Mesodermal cell (in vitro differentiated cells): ENCODE results near the gene RSPO1.

Experiments used
- H3K27ac ChIP-seq: 2 replicates; pipeline ENCODE4 v1.7.0; 2013; ENCODE audit warnings: mild to moderate bottlenecking, low read depth, low read length, moderate library complexity; ENCODE audit not compliant: severe bottlenecking
- H3K36me3 ChIP-seq: 2 replicates; pipeline ENCODE4 v1.7.1; 2013; ENCODE audit warnings: mild to moderate bottlenecking, low read length, moderate library complexity; ENCODE audit not compliant: control insufficient read depth, insufficient read depth
- H3K4me1 ChIP-seq: one replicate; pipeline ENCODE4 v1.7.1; 2013; ENCODE audit warnings: mild to moderate bottlenecking, low read length; ENCODE audit not compliant: insufficient read depth, control insufficient read depth, poor library complexity, severe bottlenecking
- H3K4me3 ChIP-seq: 2 replicates; pipeline ENCODE4 v1.7.0; 2013; ENCODE audit warnings: low read length, control low read depth, mild to moderate bottlenecking; ENCODE audit not compliant: insufficient read depth, poor library complexity, severe bottlenecking; ENCODE audit errors: extremely low read depth
- H3K9me3 ChIP-seq: 2 replicates; pipeline ENCODE4 v1.7.1; 2013; ENCODE audit warnings: mild to moderate bottlenecking, low read length, moderate library complexity; ENCODE audit not compliant: control insufficient read depth
- WGBS, 2 experiments: methylation state at CpG; one replicate each; pipeline ENCODE4 v1.1.5; 2013; ENCODE audit warnings: missing lambda C conversion rate in 2 of 2; ENCODE audit not compliant: insufficient coverage in 2 of 2; 5-methylcytosine and 5-hydroxymethylcytosine counted together

Gene RSPO1

GRCh38 chr1:37564892-37565291 is 69.8 kb downstream of the RSPO1 start:
- no peaks in the 10 kb centered on the region for H3K9me3 ChIP-seq
- peaks cover 69% of the 10 kb centered on the region for H3K36me3 ChIP-seq
- no peak overlapping the region for H3K27ac ChIP-seq
- H3K4me3 ChIP-seq: no peak overlapping the region
- no peaks in the 10 kb centered on the region for H3K4me1 ChIP-seq

GRCh38 chr1:37562984-37563383 is 71.7 kb downstream of the RSPO1 start:
- WGBS, 2 experiments: 67 to 91% methylated on average over 1 of the region's 1 CpG
- Histone ChIP-seq H3K9me3 (no peaks in the 10 kb centered on the region), H3K4me3 (no peak overlapping the region), H3K27ac (no peak overlapping the region), H3K4me1 (no peaks in the 10 kb centered on the region), H3K36me3 (peaks cover 50% of the 10 kb centered on the region)
